GM10266 (cell line): Measurements from ENCODE around the gene CBLC.
"Not testable (repeated sequence)": the region's sequence is repeated elsewhere in the genome, so short reads cannot be mapped to it uniquely, and the experiment has no call there.

ENCODE experiments used
- DNase-seq: peaks from one replicate; pipeline ENCODE4 v3.0.0; 2012; ENCODE audit errors: extremely low spot score
- CTCF ChIP-seq: IDR thresholded peaks from 2 replicates; pipeline ENCODE4 v1.5.1; 2012; ENCODE audit warnings: mild to moderate bottlenecking, low read depth; ENCODE audit not compliant: control insufficient read depth, insufficient read depth; ENCODE audit errors: missing control alignments

Gene CBLC

DNA sequence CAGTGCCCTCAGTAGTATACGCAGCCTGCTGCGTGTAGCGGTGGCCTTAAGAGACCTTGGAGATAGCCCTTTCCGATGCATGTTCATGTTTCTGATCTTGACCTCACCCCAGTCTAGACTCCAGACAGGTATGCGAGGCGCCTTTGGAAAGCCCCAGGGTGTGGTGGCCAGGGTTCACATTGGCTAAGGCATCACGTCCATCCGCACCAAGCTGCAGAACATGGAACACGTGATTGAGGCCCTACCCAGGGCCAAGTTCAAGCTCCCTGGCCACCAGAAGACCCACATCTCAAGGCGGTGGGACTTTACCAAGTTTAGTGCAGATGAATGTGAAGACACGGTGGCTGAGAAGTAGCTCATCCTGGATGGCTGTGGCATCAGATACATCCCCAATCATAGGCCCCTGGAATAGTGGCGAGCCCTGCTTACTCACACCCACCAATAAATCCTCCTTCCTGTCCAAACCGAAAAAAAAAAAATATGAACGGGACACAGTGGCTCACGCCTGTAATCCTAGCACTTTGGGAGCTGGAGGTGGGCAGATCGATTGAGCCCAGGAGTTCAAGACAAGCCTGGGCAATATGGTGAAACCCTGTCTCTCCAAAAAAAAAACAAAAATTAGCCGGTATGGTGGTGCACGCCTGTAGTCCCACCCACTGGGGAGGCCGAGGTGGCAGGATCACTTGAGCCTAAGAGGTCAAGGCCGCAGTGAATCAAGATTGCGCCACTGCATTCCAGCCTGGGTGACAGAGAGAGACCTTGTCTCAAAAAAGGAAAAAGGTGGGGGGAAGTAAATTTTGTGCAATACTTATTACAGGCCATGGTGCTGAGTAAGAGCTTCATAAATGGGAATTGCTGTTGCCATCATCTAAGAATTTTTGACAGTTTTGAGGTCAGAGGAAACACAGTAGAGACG is 12.4 kb upstream of the CBLC start:
- DNase-seq = no peak
- TF ChIP-seq CTCF = no peak

GRCh38 chr19:44765949-44766335 is 11.7 kb upstream of the CBLC start:
- TF ChIP-seq CTCF = no peak
- DNase-seq = no peak

- TF ChIP-seq CTCF = no peak
- DNase-seq = no peak
Measured at GRCh38 chr19:44767295-44768180, 10.2 kb upstream of the CBLC start.

- peak; percentile 99 for DNase-seq
- peak; percentile 69 for TF ChIP-seq CTCF
Measured at GRCh38 chr19:44770550-44771257, 7.0 kb upstream of the CBLC start.

DNA sequence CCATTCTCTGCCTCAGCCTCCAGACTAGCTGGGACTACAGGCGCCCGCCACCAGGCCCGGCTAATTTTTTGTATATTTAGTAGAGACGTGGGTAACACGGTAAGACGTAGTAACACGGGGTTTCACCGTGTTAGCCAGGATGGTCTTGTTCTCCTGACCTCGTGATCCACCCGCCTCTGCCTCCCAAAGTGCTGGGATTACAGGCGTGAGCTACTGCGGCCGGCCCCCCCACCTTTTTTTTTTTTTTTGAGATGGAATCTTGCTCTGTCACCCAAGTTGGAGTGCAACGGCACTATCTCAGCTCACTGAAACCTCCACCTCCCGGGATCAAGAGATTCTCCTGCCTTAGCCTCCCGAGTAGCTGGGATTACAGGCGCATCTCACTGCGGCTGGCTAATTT is 5.5 kb upstream of the CBLC start:
- not testable (repeated sequence) for DNase-seq

DNA sequence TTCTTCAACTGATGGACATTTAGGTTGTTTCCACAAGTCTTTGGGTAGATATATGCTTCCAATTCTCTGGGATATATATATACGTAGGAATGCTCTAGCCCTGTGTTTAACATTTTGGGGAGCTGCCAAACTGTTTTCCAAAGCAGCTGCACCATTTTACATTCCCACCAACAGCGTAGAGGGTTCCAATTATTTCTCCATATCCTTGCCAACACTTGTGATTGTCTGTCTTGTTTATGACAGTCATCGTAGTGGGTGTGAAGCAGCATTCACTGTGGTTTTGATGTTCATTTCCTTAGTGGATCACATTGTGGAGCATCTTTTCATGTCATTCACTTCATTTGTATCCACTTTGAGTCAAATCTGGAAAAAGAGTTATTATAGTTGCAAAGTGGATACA is 4.7 kb upstream of the CBLC start:
- TF ChIP-seq CTCF = no peak

DNA sequence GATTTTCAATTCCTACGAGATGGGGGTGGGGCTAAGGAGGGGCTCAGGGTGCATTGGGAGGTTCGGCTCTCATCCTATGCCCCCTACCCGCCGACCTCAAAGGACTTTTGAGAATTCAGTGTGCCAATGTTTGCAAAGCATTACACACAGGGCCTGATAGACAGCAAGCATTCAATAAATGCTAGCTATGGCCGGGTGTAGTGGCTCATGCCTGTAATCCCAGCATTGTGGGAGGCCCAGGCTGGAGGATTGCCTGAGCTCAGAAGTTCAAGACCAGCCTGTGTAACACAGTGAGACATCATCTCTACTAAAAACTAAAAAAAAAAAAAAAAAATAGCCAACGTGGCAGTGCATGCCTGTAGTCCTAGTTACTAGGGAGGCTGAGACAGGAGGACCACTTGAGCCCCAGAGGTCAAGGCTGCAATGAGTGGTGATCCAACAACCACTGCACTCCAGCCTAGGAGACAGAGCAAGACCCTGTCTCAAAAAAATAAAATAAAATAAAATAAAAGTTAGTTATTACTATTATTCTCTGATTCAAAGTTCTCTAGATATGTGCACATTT is 1.9 kb upstream of the CBLC start:
- TF ChIP-seq CTCF = no peak

More for the DNA sequence above, 4.7 kb upstream of the CBLC start:
- no peak for DNase-seq

More for the DNA sequence above, 1.9 kb upstream of the CBLC start:
- DNase-seq = no peak
